ENCODE measurements around the gene C9orf57.

- TF ChIP-seq CTCF (IDR thresholded peaks at IDR 0.05), result no peak
- no peak for TF ChIP-seq POLR2A (IDR thresholded peaks at IDR 0.05)
Measured at GRCh38 chr9:72041369-72041768, 19.0 kb downstream of the C9orf57 start.

Data from thyroid gland (tissue), 4 donors.